Mucosa of descending colon (tissue), 3 donors: ENCODE data around the gene GNAT3. TPM values are rescaled to one million over a fixed set of nuclear protein-coding genes. Genes with fewer than 3 reads are reported as not detected.

ENCODE experiments used
- ATAC-seq: fragments of 200-7000 bp; cut with Tn5 transposase; one replicate; pipeline ENCODE4 v1.9.1; 2020; ENCODE audit warnings: mild to moderate bottlenecking, moderate library complexity
- DNase-seq, 3 donors: peaks; one replicate each; pipeline ENCODE4 v3.0.0-alpha.2; 2020
- H3K36me3 ChIP-seq: fragments of 200-600 bp; one replicate; pipeline ENCODE4 v1.8.0; 2021; ENCODE audit warnings: low read depth, mild to moderate bottlenecking
- H3K4me1 ChIP-seq: fragments of 200-600 bp; one replicate; pipeline ENCODE4 v1.8.0; 2021; ENCODE audit warnings: low read depth, mild to moderate bottlenecking
- H3K4me3 ChIP-seq: fragments of 200-600 bp; one replicate; pipeline ENCODE4 v1.8.0; 2021; ENCODE audit warnings: mild to moderate bottlenecking
- H3K9me3 ChIP-seq: fragments of 200-600 bp; one replicate; pipeline ENCODE4 v1.8.0; 2021; ENCODE audit warnings: mild to moderate bottlenecking
- CTCF ChIP-seq: fragments of 200-600 bp; IDR thresholded peaks from one replicate; pipeline ENCODE4 v1.8.0; 2022; ENCODE audit warnings: antibody characterized with exemption, mild to moderate bottlenecking
- intact Hi-C, 2 donors: fragments of 100-400 bp; cut with DNase I in 1 of 2; cut with micrococcal nuclease in 1 of 2; formaldehyde crosslinking; loops; one replicate each; pipeline versions ENCODE4 v1.11.0 to v1.11.1; 2022; cut with DNase I, micrococcal nuclease
- total RNA-seq, 3 donors: library from RNA; stranded (reverse); fragmentation: NEBNext Ultra II Directional in 2 of 3; extraction: Animal tissue kit (Norgen Biotek cat#: 25700) in 2 of 3; gene quantifications; one replicate each; pipeline versions ENCODE4 v1.2.1 to v1.2.4, GENCODE V29; 2021 to 2023
- donor health status: DM: no; HTN: no; CAD: no; lungs with moderate emphysema.
- donor health status: DM: no; HTN: no; CAD: no.
- donor health status: DM: no; HTN: yes; CAD: no.

GNAT3 gene
- total RNA-seq, 3 donors from 2014 or later = not detected

- no peak for TF ChIP-seq CTCF
- Histone ChIP-seq H3K4me3 (no peak overlapping the region), H3K9me3 (no peaks in the 10 kb centered on the region), H3K4me1 (no peaks in the 10 kb centered on the region), H3K36me3 (no peaks in the 10 kb centered on the region)
- ATAC-seq (no peak), DNase-seq (no peak)
- intact Hi-C loops = no loop called here
These were observed 71.0 kb downstream of the GNAT3 start for GRCh38 chr7:80440883-80441282.

GRCh38 chr7:80439894-80440821, 71.7 kb downstream of the GNAT3 start:
- no peak for DNase-seq
- Histone ChIP-seq H3K4me3 (no peak overlapping the region), H3K9me3 (no peaks in the 10 kb centered on the region), H3K36me3 (no peaks in the 10 kb centered on the region), H3K4me1 (no peaks in the 10 kb centered on the region)
- no peak for ATAC-seq
- TF ChIP-seq CTCF = no peak
- intact Hi-C loops = no loop called here

- no peak for ATAC-seq
- H3K9me3 ChIP-seq = no peaks in the 10 kb centered on the region
- TF ChIP-seq CTCF = no peak
- intact Hi-C loops = no loop called here
- no peak for DNase-seq
- no peak overlapping the region for H3K4me3 ChIP-seq
- H3K4me1 ChIP-seq = no peaks in the 10 kb centered on the region
- H3K36me3 ChIP-seq = no peaks in the 10 kb centered on the region
These were observed 76.3 kb downstream of the GNAT3 start for GRCh38 chr7:80435521-80435920.

GRCh38 chr7:80434047-80434446, 77.8 kb downstream of the GNAT3 start:
- no peak for DNase-seq
- H3K36me3 ChIP-seq = no peaks in the 10 kb centered on the region
- no peak overlapping the region for H3K4me3 ChIP-seq
- ATAC-seq = no peak
- no peak for TF ChIP-seq CTCF
- no peaks in the 10 kb centered on the region for H3K4me1 ChIP-seq
- intact Hi-C loops = no loop called here
- H3K9me3 ChIP-seq = no peaks in the 10 kb centered on the region

- no peak for DNase-seq
- ATAC-seq = no peak
- TF ChIP-seq CTCF = no peak
- Histone ChIP-seq H3K36me3 (no peaks in the 10 kb centered on the region), H3K9me3 (no peaks in the 10 kb centered on the region), H3K4me1 (no peaks in the 10 kb centered on the region), H3K4me3 (no peak overlapping the region)
- intact Hi-C loops = no loop called here
These were observed 79.7 kb downstream of the GNAT3 start for GRCh38 chr7:80432166-80432565.
